Lung (tissue), 12 donors: ENCODE measurements around the gene NHS. TPM values are rescaled to one million over a fixed set of nuclear protein-coding genes. Genes with fewer than 3 reads are reported as not detected.

Experiments used
- ATAC-seq: fragments of 200-7000 bp; cut with Tn5 transposase; one replicate; pipeline ENCODE4 v1.9.1; 2020; ENCODE audit warnings: moderate number of reproducible peaks; ENCODE audit not compliant: insufficient read depth, low FRiP score
- DNase-seq, 3 donors: peaks; one replicate each; pipeline ENCODE4 v3.0.0-alpha.2; 2013 to 2017
- H3K27ac ChIP-seq, 2 donors: one replicate each; pipeline ENCODE4 v1.5.1; 2013; ENCODE audit warnings: mild to moderate bottlenecking in 2 of 2, moderate library complexity in 2 of 2, control low read depth in 1 of 2, inconsistent platforms in 1 of 2, low read depth in 1 of 2, low read length in 1 of 2
- H3K27me3 ChIP-seq, 3 donors: one replicate each; pipeline ENCODE4 v1.5.1; 2013; ENCODE audit warnings: low read length in 2 of 3; ENCODE audit not compliant: control insufficient read depth in 3 of 3, insufficient read depth in 3 of 3
- H3K36me3 ChIP-seq, 4 donors: one replicate each; pipeline ENCODE4 v1.5.1; 2013; ENCODE audit warnings: low read length in 4 of 4, mild to moderate bottlenecking in 1 of 4, moderate library complexity in 1 of 4; ENCODE audit not compliant: control insufficient read depth in 4 of 4, insufficient read depth in 4 of 4
- H3K4me1 ChIP-seq, 5 donors: one replicate each; pipeline ENCODE4 v1.5.1; 2013; ENCODE audit warnings: low read length in 5 of 5, mild to moderate bottlenecking in 2 of 5, moderate library complexity in 1 of 5; ENCODE audit not compliant: control insufficient read depth in 5 of 5, insufficient read depth in 5 of 5
- H3K4me3 ChIP-seq: one replicate; pipeline ENCODE4 v1.5.1; 2013; ENCODE audit warnings: mild to moderate bottlenecking, control low read depth, moderate library complexity
- H3K9ac ChIP-seq, 2 donors: one replicate each; pipeline ENCODE4 v1.5.1; 2013; ENCODE audit warnings: low read length in 2 of 2, control low read depth in 1 of 2; ENCODE audit not compliant: insufficient read depth in 1 of 2
- H3K9me3 ChIP-seq, 4 donors: one replicate each; pipeline ENCODE4 v1.5.1; 2013; ENCODE audit warnings: low read length in 3 of 4, mild to moderate bottlenecking in 1 of 4, moderate library complexity in 1 of 4; ENCODE audit not compliant: control insufficient read depth in 4 of 4, insufficient read depth in 3 of 4
- CTCF ChIP-seq: IDR thresholded peaks from 2 replicates; pipeline ENCODE4 v1.5.1; 2012; ENCODE audit warnings: mild to moderate bottlenecking; ENCODE audit errors: control extremely low read depth, extremely low read depth
- WGBS, 2 donors: extraction: QIAGEN DNeasy Blood & Tissue Kit; methylation state at CpG; one replicate each; pipeline ENCODE4 v1.1.7; 2013; 5-methylcytosine and 5-hydroxymethylcytosine counted together
- polyA plus RNA-seq, 2 donors: library from polyadenylated mRNA; stranded (reverse); fragments of 200-250 nt; gene quantifications; one replicate each; pipeline ENCODE4 v1.2.1, GENCODE V29; 2013
- total RNA-seq, 2 donors: library from RNA; depleted of rRNA in 1 of 2; stranded (reverse); fragments of >200 nt in 1 of 2; gene quantifications; one replicate each; pipeline ENCODE4 v1.2.1, GENCODE V29; 2014 to 2021
- donor health status: control.
- donor health status: control.
- donor health status: Bipolar disorder and iron deficiency.
- donor health status: healthy.
- donor health status: DM: yes; HTN: yes; CAD: no.

Gene NHS
- total and polyA plus RNA-seq, 4 donors: 0.46 to 2.0 (median 1.4) TPM

GRCh38 chrX:17596061-17596460, 221.1 kb downstream of the NHS start:
- no peak overlapping the region for H3K4me3 ChIP-seq
- H3K9ac ChIP-seq: no peak overlapping the region
- H3K27ac ChIP-seq: no peak overlapping the region
- peaks cover 0 to 21% (median 4%) of the 10 kb centered on the region in 5 donors for H3K4me1 ChIP-seq
- DNase-seq: no peak
- no peak for TF ChIP-seq CTCF
- ATAC-seq: no peak
- H3K9me3 ChIP-seq: no peaks in the 10 kb centered on the region
- H3K36me3 ChIP-seq: no peaks in the 10 kb centered on the region
- H3K27me3 ChIP-seq: peaks cover 0 to 30% (median 28%) of the 10 kb centered on the region in 3 donors

- no peaks in the 10 kb centered on the region for H3K9me3 ChIP-seq
- H3K27me3 ChIP-seq: peaks cover 0 to 34% (median 32%) of the 10 kb centered on the region in 3 donors
- H3K36me3 ChIP-seq: no peaks in the 10 kb centered on the region
- no peak overlapping the region for H3K9ac ChIP-seq
- H3K4me3 ChIP-seq: no peak overlapping the region
- no peak overlapping the region for H3K27ac ChIP-seq
- ATAC-seq (no peak), DNase-seq (no peak)
- peaks cover 0 to 21% (median 4%) of the 10 kb centered on the region in 5 donors for H3K4me1 ChIP-seq
- 76 to 87% methylated on average over 7 to 9 of the region's 9 CpGs for WGBS, 2 donors
- TF ChIP-seq CTCF: no peak
Measured at GRCh38 chrX:17596546-17597205, 221.7 kb downstream of the NHS start.

GRCh38 chrX:17597327-17597726, 222.3 kb downstream of the NHS start:
- no peak for TF ChIP-seq CTCF
- H3K9me3 ChIP-seq: no peaks in the 10 kb centered on the region
- H3K4me1 ChIP-seq: peaks cover 0 to 21% (median 4%) of the 10 kb centered on the region in 5 donors
- no peak overlapping the region for H3K9ac ChIP-seq
- 84 to 92% methylated on average over 7 of the region's 7 CpGs for WGBS, 2 donors
- H3K27me3 ChIP-seq: peaks cover 0 to 35% (median 33%) of the 10 kb centered on the region in 3 donors
- DNase-seq (peak in 1 of 3 donors; percentile 52), ATAC-seq (no peak)
- no peaks in the 10 kb centered on the region for H3K36me3 ChIP-seq
- H3K27ac ChIP-seq: no peak overlapping the region
- no peak overlapping the region for H3K4me3 ChIP-seq
